Measurements from ENCODE around the gene EFHD2.
"Not testable (repeated sequence)": the region's sequence is repeated elsewhere in the genome, so short reads cannot be mapped to it uniquely, and the experiment has no call there.

EFHD2 gene

DNA sequence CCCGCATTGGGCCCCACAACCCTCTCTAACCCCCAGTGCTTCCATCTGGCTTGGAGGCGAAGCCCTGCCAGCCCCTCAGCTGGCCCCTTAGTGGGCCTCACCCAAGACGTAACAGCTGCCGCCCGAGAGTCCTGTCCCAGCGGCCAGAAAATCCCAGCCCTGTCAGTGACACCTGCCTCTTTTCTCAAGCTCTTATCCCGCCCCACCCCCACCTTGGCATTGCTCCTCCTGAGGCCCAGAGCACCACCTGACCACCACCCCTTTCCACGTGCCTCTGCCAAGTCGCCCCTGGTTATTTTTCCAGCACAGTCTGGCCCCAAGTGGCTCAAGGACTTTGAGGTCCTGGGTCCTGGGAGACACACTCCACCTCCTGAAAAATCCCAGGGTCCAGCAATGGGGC lies 22.6 kb downstream of the EFHD2 start:
- WGBS (ENCODE audit: extremely low coverage, insufficient coverage, low lambda C conversion rate), result no CpG with 5 or more reads among the region's 9 CpGs

DNA sequence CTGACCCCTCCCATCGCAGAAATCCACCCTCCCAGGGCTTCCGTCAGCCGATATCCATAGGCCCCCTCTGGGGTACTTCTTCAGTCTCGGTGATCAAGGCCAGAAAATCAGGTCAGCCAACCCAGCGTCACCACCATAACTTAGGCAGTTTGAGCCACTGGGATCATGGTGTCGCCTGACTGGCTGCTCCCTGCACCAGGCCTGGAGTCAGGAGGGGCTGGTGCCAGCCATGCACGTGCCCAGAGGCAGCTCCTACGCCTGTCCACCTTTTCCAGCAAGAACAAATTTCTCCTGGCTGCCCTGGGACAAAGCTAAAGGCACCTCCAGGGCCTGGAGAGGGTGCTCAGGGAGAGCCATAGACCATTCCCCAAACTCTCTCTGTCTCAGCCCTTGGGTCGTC lies 23.8 kb downstream of the EFHD2 start:
- Histone ChIP-seq H3K4me2 (ENCODE audit: low read length) (no peak overlapping the region), H2BK15ac (replicated peaks; ENCODE audit: low read depth) (no peak overlapping the region), H3K4me3 (ENCODE audit: low read length) (no peak overlapping the region), H3K56ac (ENCODE audit: low read length) (no peak overlapping the region), H4K8ac (ENCODE audit: low read depth, low read length) (no peak overlapping the region), H2AK5ac (ENCODE audit: low read length) (no peak overlapping the region), H3K79me2 (ENCODE audit: control insufficient read depth, insufficient read depth, low read length) (no peaks in the 10 kb centered on the region), H3K79me1 (ENCODE audit: low read length) (no peaks in the 10 kb centered on the region), H3K9ac (ENCODE audit: low read length) (no peak overlapping the region), H2BK5ac (ENCODE audit: low read length) (no peak overlapping the region), H3K18ac (ENCODE audit: low read length) (no peak overlapping the region), H3K27ac (ENCODE audit: low read depth, low read length) (no peak overlapping the region), H4K5ac (ENCODE audit: low read length) (no peak overlapping the region), H3K27me3 (ENCODE audit: insufficient read depth, low read length, poor library complexity) (no peaks in the 10 kb centered on the region), H3K23ac (ENCODE audit: low read length) (no peak overlapping the region), H3K36me3 (ENCODE audit: control insufficient read depth, insufficient read depth, low read length) (no peaks in the 10 kb centered on the region), H2BK120ac (ENCODE audit: low read depth, low read length) (no peak overlapping the region), H3K4me1 (ENCODE audit: control insufficient read depth, low read depth, low read length) (no peaks in the 10 kb centered on the region), H3K4ac (ENCODE audit: low read depth, low read length) (no peak overlapping the region)
- no CpG with 5 or more reads among the region's 9 CpGs for WGBS (ENCODE audit: extremely low coverage, insufficient coverage, low lambda C conversion rate)
- DNase-seq, result no peak

More for the DNA sequence above, 22.6 kb downstream of the EFHD2 start:
- Histone ChIP-seq H3K56ac (ENCODE audit: low read length) (no peak overlapping the region), H2AK5ac (ENCODE audit: low read length) (no peak overlapping the region), H3K79me2 (ENCODE audit: control insufficient read depth, insufficient read depth, low read length) (no peaks in the 10 kb centered on the region), H2BK120ac (ENCODE audit: low read depth, low read length) (no peak overlapping the region), H4K8ac (ENCODE audit: low read depth, low read length) (no peak overlapping the region), H3K27me3 (ENCODE audit: insufficient read depth, low read length, poor library complexity) (no peaks in the 10 kb centered on the region), H3K79me1 (ENCODE audit: low read length) (no peaks in the 10 kb centered on the region), H3K9ac (ENCODE audit: low read length) (no peak overlapping the region), H3K27ac (ENCODE audit: low read depth, low read length) (no peak overlapping the region), H3K4me3 (ENCODE audit: low read length) (no peak overlapping the region), H2BK15ac (replicated peaks; ENCODE audit: low read depth) (no peak overlapping the region), H3K23ac (ENCODE audit: low read length) (no peak overlapping the region), H3K36me3 (ENCODE audit: control insufficient read depth, insufficient read depth, low read length) (no peaks in the 10 kb centered on the region), H4K5ac (ENCODE audit: low read length) (no peak overlapping the region), H3K4me1 (ENCODE audit: control insufficient read depth, low read depth, low read length) (no peaks in the 10 kb centered on the region), H3K18ac (ENCODE audit: low read length) (no peak overlapping the region), H3K4ac (ENCODE audit: low read depth, low read length) (no peak overlapping the region), H2BK5ac (ENCODE audit: low read length) (no peak overlapping the region), H3K4me2 (ENCODE audit: low read length) (no peak overlapping the region)
- no peak for DNase-seq

DNA sequence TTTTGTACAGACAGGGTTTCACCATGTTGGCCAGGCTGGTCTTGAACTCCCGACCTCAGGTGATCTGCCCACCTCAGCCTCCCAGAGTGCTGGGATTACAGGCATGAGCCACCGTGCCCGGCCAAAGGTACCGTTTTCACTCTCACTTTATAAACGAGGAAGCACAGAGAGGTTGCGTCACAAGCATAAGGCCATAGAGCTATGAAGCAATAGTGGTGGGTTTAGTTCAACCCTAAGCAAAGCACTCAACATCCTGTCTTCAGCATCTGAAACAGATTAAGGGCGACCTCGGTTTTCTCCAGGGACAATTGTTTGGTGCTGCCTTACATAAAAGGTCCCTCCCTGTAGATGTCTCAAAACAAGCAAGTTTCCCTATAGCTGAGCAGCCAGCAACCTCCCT lies 25.1 kb downstream of the EFHD2 start:
- not testable (repeated sequence) for H2BK15ac ChIP-seq (replicated peaks; ENCODE audit: low read depth); H3K4me2 ChIP-seq (ENCODE audit: low read length); H3K23ac ChIP-seq (ENCODE audit: low read length); H4K5ac ChIP-seq (ENCODE audit: low read length); H2BK5ac ChIP-seq (ENCODE audit: low read length); DNase-seq; H4K8ac ChIP-seq (ENCODE audit: low read depth, low read length); H3K56ac ChIP-seq (ENCODE audit: low read length); H2AK5ac ChIP-seq (ENCODE audit: low read length); H3K18ac ChIP-seq (ENCODE audit: low read length); H2BK120ac ChIP-seq (ENCODE audit: low read depth, low read length); H3K9ac ChIP-seq (ENCODE audit: low read length); H3K4me3 ChIP-seq (ENCODE audit: low read length); H3K79me2 ChIP-seq (ENCODE audit: control insufficient read depth, insufficient read depth, low read length); H3K4me1 ChIP-seq (ENCODE audit: control insufficient read depth, low read depth, low read length); H3K27ac ChIP-seq (ENCODE audit: low read depth, low read length); H3K4ac ChIP-seq (ENCODE audit: low read depth, low read length); H3K79me1 ChIP-seq (ENCODE audit: low read length); H3K27me3 ChIP-seq (ENCODE audit: insufficient read depth, low read length, poor library complexity); H3K36me3 ChIP-seq (ENCODE audit: control insufficient read depth, insufficient read depth, low read length)
- whole genome bisulfite sequencing (ENCODE audit: extremely low coverage, insufficient coverage, low lambda C conversion rate), result no CpG with 5 or more reads among the region's 8 CpGs

DNA sequence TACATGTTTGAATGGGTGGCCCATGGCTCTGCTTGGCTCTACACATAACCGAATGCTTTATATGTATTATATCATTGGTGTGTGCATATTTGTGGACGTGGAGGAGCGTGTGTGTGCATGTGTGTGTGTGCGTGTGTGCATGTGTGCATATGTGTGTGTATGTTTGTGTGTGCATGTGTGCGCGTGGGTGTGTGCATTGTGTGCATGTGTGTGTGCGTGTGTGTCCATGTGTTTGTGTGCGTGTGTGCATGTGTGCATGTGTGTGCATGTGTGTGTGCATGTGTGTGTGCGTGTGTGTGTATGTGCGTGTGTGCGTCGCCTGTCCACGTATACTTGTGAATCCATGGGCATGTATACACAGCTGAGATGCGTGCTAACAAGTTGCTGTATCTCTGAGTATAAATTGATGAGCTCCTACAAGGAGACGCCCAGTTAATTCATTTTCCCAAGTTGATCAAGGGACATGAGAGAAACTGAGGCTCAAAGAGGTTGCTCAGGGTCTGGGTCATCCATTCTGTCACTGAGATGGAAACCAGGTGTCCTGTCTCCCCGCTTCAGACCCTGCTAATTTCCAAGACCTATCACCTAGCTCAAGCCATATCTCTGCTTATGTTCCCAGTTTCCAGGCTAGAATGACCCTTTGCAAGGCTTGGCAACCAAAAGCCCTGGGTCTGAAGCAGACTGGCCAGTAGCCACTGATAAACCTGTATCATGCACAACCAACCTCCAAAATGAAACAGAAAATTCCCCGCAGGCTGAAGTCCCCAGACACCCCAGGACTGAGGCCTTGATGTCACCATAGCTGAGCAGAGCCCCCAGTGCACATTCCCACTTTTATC lies 25.8 kb downstream of the EFHD2 start:
- no peak overlapping the region for H2BK120ac ChIP-seq (ENCODE audit: low read depth, low read length)
- H3K56ac ChIP-seq (ENCODE audit: low read length), result no peak overlapping the region
- no peak overlapping the region for H2AK5ac ChIP-seq (ENCODE audit: low read length)
- H3K23ac ChIP-seq (ENCODE audit: low read length), result no peak overlapping the region
- DNase-seq, result no peak
- no peaks in the 10 kb centered on the region for H3K79me2 ChIP-seq (ENCODE audit: control insufficient read depth, insufficient read depth, low read length)
- no peak overlapping the region for H2BK5ac ChIP-seq (ENCODE audit: low read length)
- H3K36me3 ChIP-seq (ENCODE audit: control insufficient read depth, insufficient read depth, low read length), result no peaks in the 10 kb centered on the region
- H3K27me3 ChIP-seq (ENCODE audit: insufficient read depth, low read length, poor library complexity), result no peaks in the 10 kb centered on the region
- H4K5ac ChIP-seq (ENCODE audit: low read length), result no peak overlapping the region
- no peak overlapping the region for H3K18ac ChIP-seq (ENCODE audit: low read length)
- no peak overlapping the region for H3K27ac ChIP-seq (ENCODE audit: low read depth, low read length)
- H3K4me2 ChIP-seq (ENCODE audit: low read length), result no peak overlapping the region
- no peaks in the 10 kb centered on the region for H3K4me1 ChIP-seq (ENCODE audit: control insufficient read depth, low read depth, low read length)
- H3K4me3 ChIP-seq (ENCODE audit: low read length), result no peak overlapping the region
- no peaks in the 10 kb centered on the region for H3K79me1 ChIP-seq (ENCODE audit: low read length)
- H2BK15ac ChIP-seq (replicated peaks; ENCODE audit: low read depth), result no peak overlapping the region
- no CpG with 5 or more reads among the region's 17 CpGs for WGBS (ENCODE audit: extremely low coverage, insufficient coverage, low lambda C conversion rate)
- no peak overlapping the region for H3K4ac ChIP-seq (ENCODE audit: low read depth, low read length)
- H3K9ac ChIP-seq (ENCODE audit: low read length), result no peak overlapping the region
- H4K8ac ChIP-seq (ENCODE audit: low read depth, low read length), result no peak overlapping the region

DNA sequence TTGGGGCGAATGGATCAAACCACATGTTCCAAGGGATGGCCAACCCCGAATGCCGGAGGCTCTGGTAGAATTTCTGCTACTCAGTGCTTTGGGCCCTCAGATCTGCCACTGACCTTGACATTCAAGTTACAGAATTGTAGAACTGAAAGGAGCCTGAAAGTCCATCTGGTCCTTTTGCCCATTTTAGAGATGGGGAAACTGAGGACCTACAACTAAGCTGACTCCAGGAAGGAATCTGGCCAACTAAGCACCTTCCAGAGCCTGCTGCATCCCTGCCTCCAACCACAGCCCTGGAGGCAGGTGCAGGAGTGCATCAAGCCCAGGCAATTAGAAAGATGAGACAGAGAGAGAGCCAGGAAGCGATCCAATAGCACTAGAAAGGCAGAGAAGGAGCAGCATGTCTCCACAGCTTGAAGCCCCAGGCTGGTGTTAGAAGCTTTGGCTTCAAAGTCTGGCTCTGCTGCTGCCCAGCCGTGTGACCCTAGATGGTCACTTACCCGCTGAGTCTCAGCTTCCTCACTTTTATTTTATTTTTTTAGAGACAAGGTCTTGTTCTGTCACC lies 27.3 kb downstream of the EFHD2 start:
- H3K9ac ChIP-seq (ENCODE audit: low read length), result no peak overlapping the region
- no CpG with 5 or more reads among the region's 6 CpGs for WGBS (ENCODE audit: extremely low coverage, insufficient coverage, low lambda C conversion rate)
- no peak for DNase-seq

More for the DNA sequence above, 27.3 kb downstream of the EFHD2 start:
- Histone ChIP-seq H2AK5ac (ENCODE audit: low read length) (no peak overlapping the region), H3K56ac (ENCODE audit: low read length) (no peak overlapping the region), H3K4me1 (ENCODE audit: control insufficient read depth, low read depth, low read length) (no peaks in the 10 kb centered on the region), H3K27ac (ENCODE audit: low read depth, low read length) (no peak overlapping the region), H3K18ac (ENCODE audit: low read length) (no peak overlapping the region), H3K79me1 (ENCODE audit: low read length) (no peaks in the 10 kb centered on the region), H3K23ac (ENCODE audit: low read length) (no peak overlapping the region), H3K36me3 (ENCODE audit: control insufficient read depth, insufficient read depth, low read length) (no peaks in the 10 kb centered on the region), H2BK120ac (ENCODE audit: low read depth, low read length) (no peak overlapping the region), H3K4ac (ENCODE audit: low read depth, low read length) (no peak overlapping the region), H4K5ac (ENCODE audit: low read length) (no peak overlapping the region), H3K79me2 (ENCODE audit: control insufficient read depth, insufficient read depth, low read length) (no peaks in the 10 kb centered on the region), H3K27me3 (ENCODE audit: insufficient read depth, low read length, poor library complexity) (no peaks in the 10 kb centered on the region), H2BK5ac (ENCODE audit: low read length) (no peak overlapping the region), H2BK15ac (replicated peaks; ENCODE audit: low read depth) (no peak overlapping the region), H3K4me3 (ENCODE audit: low read length) (no peak overlapping the region), H3K4me2 (ENCODE audit: low read length) (no peak overlapping the region), H4K8ac (ENCODE audit: low read depth, low read length) (no peak overlapping the region)
